ENCODE data around the gene RCAN3.
"Not testable (repeated sequence)": the region's sequence is repeated elsewhere in the genome, so short reads cannot be mapped to it uniquely, and the experiment has no call there.

Gene RCAN3

GRCh38 chr1:24502709-24503058 lies at the start of gene RCAN3:
Gene RCAN3 (plus strand): TSS chr1:24502836. CDS start chr1:24514373, 11,537 bp downstream.
- DNase-seq: peak; percentile 84

DNA sequence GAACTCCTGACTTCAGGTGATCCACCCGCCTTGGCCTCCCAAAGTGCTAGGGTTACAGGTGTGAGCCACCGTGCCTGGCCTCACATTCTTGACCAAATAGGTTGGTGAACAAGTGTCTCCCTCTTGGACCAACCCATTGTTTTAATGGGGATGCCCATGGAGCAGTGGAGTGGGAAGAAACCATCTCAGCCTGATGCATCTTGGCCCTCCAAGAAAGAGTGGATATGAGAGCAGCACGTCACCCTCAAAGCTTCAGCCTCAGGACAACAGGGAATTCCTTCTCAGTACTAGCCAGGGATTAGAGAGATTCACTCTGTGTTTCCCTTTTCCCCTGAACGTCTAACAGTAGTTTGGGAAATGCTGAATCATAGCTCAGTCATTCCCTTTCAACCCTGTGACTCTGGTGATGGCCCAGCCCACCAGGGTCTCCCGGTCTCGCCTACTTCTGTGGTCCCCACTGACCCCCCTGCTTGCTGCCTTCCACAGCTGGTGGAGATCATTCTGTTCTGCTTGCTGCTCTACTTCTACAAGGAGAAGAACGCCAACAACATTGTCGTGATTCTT lies 49.6 kb upstream of the RCAN3 start:
- DNase-seq: no peak

GRCh38 chr1:24454673-24455072 lies 48.0 kb upstream of the RCAN3 start:
- no peak for DNase-seq

GRCh38 chr1:24455272-24455671 lies 47.4 kb upstream of the RCAN3 start:
- no peak for DNase-seq

DNA sequence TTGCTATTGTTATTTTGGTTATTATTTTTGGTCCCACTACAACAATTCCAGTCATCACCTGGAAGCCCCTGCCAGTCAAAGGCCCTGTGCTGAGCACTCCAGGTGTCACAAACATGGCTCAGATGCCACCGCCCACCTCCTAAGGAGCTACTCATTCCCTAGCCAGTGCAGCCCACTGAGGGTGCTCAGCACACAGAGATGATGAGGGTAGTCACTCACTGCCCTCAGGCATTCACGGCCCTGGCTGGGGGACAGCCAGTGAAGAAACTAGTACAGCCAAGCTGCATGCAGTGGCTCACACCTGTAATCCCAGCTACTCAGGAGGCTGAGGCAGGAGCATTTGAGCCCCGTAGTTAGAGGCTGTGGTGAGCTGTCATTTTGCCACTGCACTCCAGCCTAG lies 44.8 kb upstream of the RCAN3 start:
- no peak for DNase-seq

GRCh38 chr1:24459551-24460266 lies 42.9 kb upstream of the RCAN3 start:
- DNase-seq: no peak

DNA sequence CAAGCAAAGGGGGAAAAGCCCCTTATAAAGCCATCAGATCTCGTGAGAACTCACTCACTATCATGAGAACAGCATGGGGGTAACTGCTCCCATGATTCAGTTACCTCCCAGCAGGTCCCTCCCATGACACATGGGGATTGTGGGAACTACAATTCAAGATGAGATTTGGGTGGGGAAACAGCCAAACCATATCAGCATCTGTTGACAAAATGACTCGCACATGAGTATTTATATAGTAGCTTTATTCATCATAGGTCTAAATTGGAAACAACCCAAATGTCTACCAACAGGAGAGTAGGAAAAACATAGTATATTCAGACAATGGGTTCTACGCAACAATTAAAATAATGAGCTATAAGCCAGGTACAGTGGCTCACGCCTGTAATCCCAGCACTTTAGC lies 40.5 kb upstream of the RCAN3 start:
- not testable (repeated sequence) for DNase-seq

DNA sequence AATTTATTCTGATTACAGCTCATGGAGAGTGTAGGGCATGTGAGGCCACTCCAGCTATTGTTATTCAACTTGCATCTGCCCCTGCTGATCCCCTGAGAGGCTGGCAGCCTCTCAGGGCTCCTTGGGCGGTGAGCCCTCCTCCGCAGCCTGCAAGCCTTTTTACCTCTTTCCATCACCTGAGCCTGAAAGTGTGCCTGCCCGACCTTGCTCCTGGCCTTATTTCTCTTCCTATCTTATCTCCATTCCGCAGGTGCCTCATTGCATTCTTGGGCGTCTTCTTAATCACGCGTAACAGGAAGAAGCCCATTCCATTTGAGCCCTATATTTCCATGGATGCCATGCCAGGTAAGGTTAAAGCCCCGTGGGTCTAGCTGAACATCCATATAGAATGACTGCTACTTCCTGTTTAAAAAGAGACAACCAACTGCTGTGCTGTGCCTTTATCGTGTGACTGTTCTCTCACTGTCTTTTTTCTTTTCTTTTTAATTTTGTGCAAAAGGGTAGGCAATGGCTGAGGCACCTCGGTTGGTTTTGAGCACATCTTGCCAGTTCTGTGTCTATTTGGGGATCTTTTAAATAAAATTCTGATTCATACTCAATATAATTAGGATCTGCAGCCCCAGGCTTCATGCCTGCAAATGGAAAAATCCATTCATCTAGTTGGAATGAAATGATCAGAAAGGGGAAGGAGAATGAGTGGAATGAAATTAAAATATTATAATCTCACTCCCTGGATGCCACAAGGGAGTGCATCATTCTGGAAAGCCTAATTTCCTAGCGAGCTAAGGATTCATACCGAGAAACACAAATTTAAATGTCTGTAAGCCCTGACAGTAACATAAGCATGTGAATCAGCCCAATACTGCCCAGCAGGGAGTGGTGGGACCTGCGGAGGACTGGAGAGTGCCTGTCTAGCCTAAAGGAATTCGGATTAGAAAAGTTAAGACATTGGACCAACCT lies 38.6 kb upstream of the RCAN3 start:
- DNase-seq: no peak

GRCh38 chr1:24465099-24465498 lies 37.5 kb upstream of the RCAN3 start:
- DNase-seq: no peak

DNA sequence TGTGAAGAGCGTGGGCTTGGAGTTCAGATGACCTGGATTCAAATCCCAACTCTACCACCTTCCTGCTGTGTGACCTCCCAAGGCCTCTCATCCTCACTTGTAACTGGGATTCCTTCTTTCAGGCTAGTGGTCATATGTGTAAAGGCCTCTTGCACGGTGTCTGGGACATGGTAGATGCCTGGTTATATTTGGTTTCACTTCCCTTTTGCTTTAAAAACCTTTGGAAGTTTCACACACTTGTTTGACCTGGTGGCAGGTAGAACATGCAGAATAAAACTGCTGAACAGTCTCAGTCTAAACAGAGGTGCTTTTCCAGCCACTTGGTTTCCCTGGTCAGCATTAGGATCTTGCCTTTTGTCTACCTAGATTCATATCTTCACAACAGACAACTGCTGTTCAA lies 37.0 kb upstream of the RCAN3 start:
- DNase-seq: no peak

DNA sequence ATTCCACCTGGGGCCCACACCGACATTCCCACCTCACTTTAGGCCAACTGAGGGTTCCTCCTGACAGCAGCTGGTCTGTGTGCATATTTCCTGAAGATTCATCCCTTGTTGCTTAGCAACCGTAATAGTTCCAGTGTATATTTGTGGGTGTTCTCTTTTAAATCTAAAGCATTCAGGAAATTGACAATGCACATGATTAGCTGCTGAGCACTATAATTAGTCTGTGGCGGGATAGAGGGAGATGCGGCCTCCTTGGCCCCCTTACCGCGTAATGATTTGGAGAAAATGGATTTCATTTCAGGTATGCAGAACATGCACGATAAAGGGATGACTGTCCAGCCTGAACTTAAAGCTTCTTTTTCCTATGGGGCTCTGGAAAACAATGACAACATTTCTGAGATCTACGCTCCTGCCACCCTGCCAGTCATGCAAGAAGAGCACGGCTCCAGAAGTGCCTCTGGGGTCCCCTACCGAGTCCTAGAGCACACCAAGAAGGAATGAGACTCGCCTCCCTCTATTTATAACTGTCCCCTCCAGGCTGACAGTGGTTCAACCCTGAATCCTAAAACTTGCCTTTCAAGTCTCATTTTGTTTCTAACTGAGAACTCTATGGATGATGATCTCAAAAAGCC lies 33.8 kb upstream of the RCAN3 start:
- DNase-seq: no peak

DNA sequence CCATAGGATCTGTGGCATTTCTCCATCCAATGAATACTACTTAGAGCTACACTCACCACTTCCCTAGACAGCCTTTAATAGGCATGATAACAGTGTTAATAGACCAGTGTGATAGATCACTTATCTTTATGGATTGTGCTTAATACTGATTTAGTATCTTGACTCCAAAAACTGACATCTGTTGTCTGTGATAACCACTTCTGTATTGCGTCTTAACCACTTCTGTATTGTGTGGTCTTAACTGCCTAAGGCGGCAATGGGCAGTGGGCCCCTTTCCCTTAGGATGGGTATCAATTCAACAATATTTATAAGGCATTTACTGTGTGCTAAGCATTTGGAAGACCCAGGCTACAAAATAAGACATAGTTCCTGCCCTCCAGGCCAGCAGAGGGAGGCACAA lies 32.0 kb upstream of the RCAN3 start:
- no peak for DNase-seq

GRCh38 chr1:24472527-24473251 lies 29.9 kb upstream of the RCAN3 start:
- no peak for DNase-seq

GRCh38 chr1:24474193-24474592 lies 28.4 kb upstream of the RCAN3 start:
- DNase-seq: no peak

DNA sequence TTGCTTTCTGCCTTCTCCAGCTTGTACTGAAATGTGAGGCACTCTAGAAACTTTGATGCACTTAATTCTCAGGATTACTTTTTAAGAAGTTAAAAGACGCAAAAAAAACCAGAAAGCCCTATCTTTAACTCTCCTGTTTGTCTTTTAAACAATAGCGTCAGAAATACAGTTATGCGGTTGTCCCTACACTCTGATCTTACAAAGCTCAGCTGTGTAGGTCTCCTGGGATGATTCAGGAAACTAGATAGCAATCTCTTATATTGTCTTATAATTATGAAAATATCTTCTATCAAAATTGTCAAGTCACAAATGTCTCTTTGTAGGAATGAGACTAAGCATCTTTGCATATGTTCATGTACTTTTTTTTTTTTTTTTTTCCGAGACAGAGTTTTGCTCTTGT lies 26.9 kb upstream of the RCAN3 start:
- DNase-seq: no peak

DNA sequence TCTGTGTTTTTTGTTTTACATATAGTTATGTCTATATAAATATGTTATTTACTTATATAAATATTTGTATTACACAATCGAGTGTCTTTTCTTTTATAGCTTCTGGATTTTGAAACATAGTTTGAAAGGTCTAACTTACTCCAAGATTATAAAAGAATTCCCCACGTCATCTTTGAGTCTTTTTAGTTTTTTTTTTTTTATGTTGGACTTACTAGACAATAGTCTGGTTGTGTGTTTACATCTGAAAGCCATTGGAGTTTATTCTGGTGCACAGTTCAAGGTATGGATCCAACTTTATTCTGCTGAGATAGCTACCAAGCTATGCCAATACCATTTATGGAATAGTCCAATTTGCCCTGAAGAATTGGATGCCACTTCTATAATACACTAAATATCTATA lies 26.1 kb upstream of the RCAN3 start:
- DNase-seq: no peak

DNA sequence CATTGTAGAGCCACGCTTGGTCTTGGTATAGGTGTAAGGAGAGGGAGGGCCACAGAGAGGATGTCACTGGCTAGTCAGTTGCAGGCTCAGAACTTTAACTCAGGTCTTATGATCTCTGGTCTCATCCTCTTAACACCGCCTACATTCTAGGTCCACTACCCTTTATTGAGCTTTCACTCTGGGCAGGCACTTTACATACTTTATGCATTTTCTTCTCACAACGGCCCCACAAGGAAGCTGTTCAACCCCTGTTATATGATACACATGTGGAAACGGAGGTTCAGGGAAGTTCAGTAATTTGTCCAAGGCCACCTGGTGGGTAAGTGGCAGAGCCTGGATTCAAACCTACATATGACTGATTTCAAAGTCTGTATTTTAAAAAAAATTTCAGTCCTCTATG lies 25.3 kb upstream of the RCAN3 start:
- DNase-seq: no peak

DNA sequence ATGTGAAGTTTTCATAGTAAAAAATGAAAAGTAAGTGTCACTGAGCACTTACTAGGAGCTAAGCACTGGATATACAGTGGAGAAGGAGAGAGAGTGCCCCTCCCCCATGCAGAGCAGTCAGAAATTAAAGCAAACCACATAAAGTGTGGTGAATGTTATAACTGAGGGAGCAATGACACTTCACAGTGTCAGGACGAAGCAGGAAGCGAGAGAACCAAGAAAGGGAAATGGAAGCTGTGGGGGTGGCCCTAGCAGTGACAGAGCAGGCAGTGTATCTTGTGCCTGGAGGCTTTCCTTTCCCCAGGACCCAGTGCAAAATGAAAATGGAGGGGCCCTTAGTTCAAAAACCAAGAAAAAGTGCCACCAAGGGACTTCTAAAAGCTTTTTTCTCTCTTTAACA lies 21.5 kb upstream of the RCAN3 start:
- no peak for DNase-seq

GRCh38 chr1:24481843-24482610 lies 20.6 kb upstream of the RCAN3 start:
- no peak for DNase-seq

GRCh38 chr1:24483441-24483840 lies 19.2 kb upstream of the RCAN3 start:
- no peak for DNase-seq

- DNase-seq: no peak
These were observed 18.4 kb upstream of the RCAN3 start for GRCh38 chr1:24484199-24484598.

All from hematopoietic multipotent progenitor cell treated with erythropoietin and hydrocortisone succinate and interleukin-3 and kit ligand, for 8 days (in vitro differentiated cells).